H1 (cell line): ENCODE results near the gene CCDC91. TPM values are rescaled to one million over a fixed set of nuclear protein-coding genes. Genes with fewer than 3 reads are reported as not detected.
A peak's percentile ranks its signal among the peaks of the same experiment; 100 is the strongest.

ENCODE experiments used
- CTCF ChIA-PET: fragments of 300-600 bp; sonication (Branson Sonifier 250); formaldehyde crosslinking; loops from one replicate; lab custom pipeline; 2021; ENCODE audit not compliant: partially characterized antibody; lab: Charles Lee
- POLR2A ChIA-PET: fragments of 300-600 bp; sonication (Branson Sonifier 250); formaldehyde crosslinking; loops from one replicate; lab custom pipeline; 2021; ENCODE audit warnings: inconsistent platforms; ENCODE audit not compliant: partially characterized antibody; lab: Charles Lee
- DNase-seq, 2 experiments: peaks; one replicate each; pipeline versions ENCODE4 v3.0.0 to v3.0.0-alpha.2; 2010 to 2022; ENCODE audit warnings: low spot score in 2 of 2, low read depth in 1 of 2, mixed read lengths in 1 of 2
- FAIRE-seq: peaks from 2 replicates; lab custom pipeline; 2011; peaks lifted over from hg19 to GRCh38; lab: Jason Lieb, UNC
- H2AFZ ChIP-seq: 2 replicates; pipeline ENCODE4 v1.8.1; 2012; ENCODE audit warnings: low read length, inconsistent platforms
- H2AK5ac ChIP-seq: 2 replicates; pipeline ENCODE4 v1.6.1; 2013; ENCODE audit warnings: low read depth, low read length
- H2BK120ac ChIP-seq: replicated peaks from 2 replicates; pipeline ENCODE3; 2013; ENCODE audit warnings: low read depth, low read length, inconsistent platforms
- H2BK12ac ChIP-seq: 2 replicates; pipeline ENCODE4 v1.6.1; 2013; ENCODE audit warnings: low read depth, low read length
- H2BK15ac ChIP-seq: 2 replicates; pipeline ENCODE4 v1.6.1; 2013; ENCODE audit warnings: low read length
- H2BK20ac ChIP-seq: 2 replicates; pipeline ENCODE4 v1.6.1; 2013; ENCODE audit warnings: low read length
- H2BK5ac ChIP-seq: 2 replicates; pipeline ENCODE4 v1.6.1; 2013; ENCODE audit warnings: low read depth, low read length
- H3K14ac ChIP-seq: 2 replicates; pipeline ENCODE4 v1.6.1; 2013; ENCODE audit warnings: inconsistent platforms; ENCODE audit not compliant: insufficient read length
- H3K18ac ChIP-seq: 2 replicates; pipeline ENCODE4 v1.6.1; 2013; ENCODE audit warnings: low read length; ENCODE audit errors: extremely low read depth
- H3K23ac ChIP-seq: 2 replicates; pipeline ENCODE4 v1.6.1; 2013; ENCODE audit warnings: inconsistent platforms; ENCODE audit not compliant: insufficient read length
- H3K23me2 ChIP-seq: 2 replicates; pipeline ENCODE4 v1.6.1; 2013; ENCODE audit warnings: low read depth, low read length
- H3K27ac ChIP-seq: 2 replicates; pipeline ENCODE4 v1.6.1; 2011; ENCODE audit warnings: low read depth, low read length, inconsistent platforms
- H3K27me3 ChIP-seq, 4 experiments: replicated peaks in 1 of 4; 1 replicate in 1 of 4; 2 replicates in 3 of 4; pipeline versions ENCODE4 v1.6.1 to v1.8.1; 2011 to 2013; ENCODE audit warnings: low read length in 3 of 4, mild to moderate bottlenecking in 3 of 4, inconsistent platforms in 2 of 4, mixed read lengths in 2 of 4, moderate library complexity in 1 of 4; ENCODE audit not compliant: control insufficient read depth in 3 of 4, insufficient read depth in 3 of 4; ENCODE audit errors: extremely low read depth in 1 of 4
- H3K36me3 ChIP-seq, 4 experiments: 2 replicates each; pipeline versions ENCODE4 v1.6.1 to v1.8.1; 2011 to 2013; ENCODE audit warnings: mild to moderate bottlenecking in 4 of 4, low read length in 3 of 4, moderate library complexity in 2 of 4, control low read depth in 1 of 4, inconsistent platforms in 1 of 4; ENCODE audit not compliant: insufficient read depth in 4 of 4, control insufficient read depth in 2 of 4
- H3K4ac ChIP-seq: replicated peaks from 2 replicates; pipeline ENCODE3; 2013; ENCODE audit warnings: low read length, low read depth, mixed read lengths, inconsistent platforms; ENCODE audit not compliant: insufficient read length
- H3K4me1 ChIP-seq, 4 experiments: replicated peaks in 1 of 4; 1 replicate in 1 of 4; 2 replicates in 3 of 4; pipeline versions ENCODE4 v1.6.1 to v1.8.1; 2011 to 2013; ENCODE audit warnings: low read length in 3 of 4, inconsistent platforms in 2 of 4, mixed read lengths in 1 of 4; ENCODE audit not compliant: insufficient read depth in 4 of 4, control insufficient read depth in 3 of 4
- H3K4me2 ChIP-seq, 2 experiments: 2 replicates each; pipeline versions ENCODE4 v1.6.1 to v1.8.1; 2011 to 2013; ENCODE audit warnings: low read depth in 2 of 2, low read length in 2 of 2, control low read depth in 1 of 2, inconsistent platforms in 1 of 2, mild to moderate bottlenecking in 1 of 2; ENCODE audit not compliant: insufficient read depth in 1 of 2
- H3K4me3 ChIP-seq, 4 experiments: fragments of 200-600, 300-600 bp in 1 of 4; sonication (generic), shearing (Covaris generic), sonication (Bioruptor Twin) in 1 of 4; 2 replicates each; pipeline versions ENCODE4 v1.5.1 to v1.8.1; 2011 to 2016; ENCODE audit warnings: low read length in 4 of 4, low read depth in 3 of 4, control low read depth in 2 of 4, inconsistent platforms in 2 of 4, mild to moderate bottlenecking in 2 of 4, mixed read lengths in 1 of 4, moderate library complexity in 1 of 4; ENCODE audit not compliant: insufficient read depth in 2 of 4; ENCODE audit errors: extremely low read depth in 1 of 4
- H3K56ac ChIP-seq: replicated peaks from 2 replicates; pipeline ENCODE3; 2013; ENCODE audit warnings: low read depth, mild to moderate bottlenecking, mixed read lengths, low read length, inconsistent platforms; ENCODE audit not compliant: insufficient read length
- H3K79me1 ChIP-seq: 2 replicates; pipeline ENCODE4 v1.6.1; 2013; ENCODE audit warnings: low read depth, low read length, control low read depth
- H3K79me2 ChIP-seq, 2 experiments: 2 replicates each; pipeline versions ENCODE4 v1.6.1 to v1.8.1; 2012 to 2013; ENCODE audit warnings: low read length in 2 of 2, mild to moderate bottlenecking in 2 of 2, inconsistent platforms in 1 of 2; ENCODE audit not compliant: insufficient read depth in 2 of 2, control insufficient read depth in 1 of 2
- H3K9ac ChIP-seq, 4 experiments: replicated peaks in 1 of 4; 1 replicate in 1 of 4; 2 replicates in 3 of 4; pipeline versions ENCODE4 v1.6.1 to v1.8.1; 2011 to 2013; ENCODE audit warnings: low read depth in 3 of 4, low read length in 3 of 4, control low read depth in 2 of 4, mild to moderate bottlenecking in 2 of 4, moderate library complexity in 2 of 4, inconsistent platforms in 1 of 4; ENCODE audit errors: extremely low read depth in 1 of 4
- H3K9me3 ChIP-seq, 2 experiments: 2 replicates each; pipeline versions ENCODE4 v1.6.1 to v1.8.1; 2012 to 2013; ENCODE audit warnings: mild to moderate bottlenecking in 2 of 2, moderate library complexity in 2 of 2, control low read depth in 1 of 2, inconsistent platforms in 1 of 2, low read depth in 1 of 2, low read length in 1 of 2, mixed read lengths in 1 of 2; ENCODE audit not compliant: insufficient read depth in 2 of 2
- H4K20me1 ChIP-seq, 2 experiments: replicated peaks in 1 of 2; 2 replicates each; pipeline versions ENCODE3 to v1.8.1; 2011 to 2013; ENCODE audit warnings: inconsistent platforms in 2 of 2, low read length in 2 of 2, mild to moderate bottlenecking in 1 of 2; ENCODE audit not compliant: insufficient read depth in 2 of 2, control insufficient read depth in 1 of 2
- H4K5ac ChIP-seq: 2 replicates; pipeline ENCODE4 v1.6.1; 2013; ENCODE audit warnings: low read length, low read depth, mixed read lengths, inconsistent platforms; ENCODE audit not compliant: insufficient read length
- H4K8ac ChIP-seq: 2 replicates; pipeline ENCODE4 v1.8.0; 2013; ENCODE audit warnings: mild to moderate bottlenecking, moderate library complexity, low read length, inconsistent platforms; ENCODE audit not compliant: insufficient read depth; ENCODE audit errors: extremely low read depth
- H4K91ac ChIP-seq: replicated peaks from 2 replicates; pipeline ENCODE3; 2013; ENCODE audit warnings: low read length, mixed read lengths, inconsistent platforms; ENCODE audit not compliant: insufficient read length
- TEAD4 ChIP-seq: IDR thresholded peaks from 2 replicates; pipeline ENCODE4 v1.6.1; 2012; ENCODE audit warnings: low read depth, low read length, inconsistent platforms, mixed read lengths
- WGBS, 2 experiments: shearing (Covaris generic) in 1 of 2; methylation state at CpG; one replicate each; pipeline versions ENCODE4 v1.1.6 to v1.1.7; 2013 to 2015; ENCODE audit warnings: low lambda C conversion rate in 2 of 2, mixed read lengths in 2 of 2, inconsistent platforms in 1 of 2, low coverage in 1 of 2, missing lambda C conversion rate in 1 of 2; ENCODE audit not compliant: insufficient replicate concordance in 2 of 2, insufficient coverage in 1 of 2, insufficient read length in 1 of 2; ENCODE audit errors: extremely low coverage in 1 of 2, missing lambda C conversion rate in 1 of 2; 5-methylcytosine and 5-hydroxymethylcytosine counted together
- polyA plus RNA-seq, 7 experiments: library from polyadenylated mRNA; depleted of rRNA in 3 of 7; stranded (reverse) in 5 of 7; unstranded in 2 of 7; fragments of >200 nt in 5 of 7; fragments of 200-250 nt in 2 of 7; gene quantifications; 1 replicate in 5 of 7; 2 replicates in 1 of 7; 4 replicates in 1 of 7; pipeline versions ENCODE4 v1.2.1 to v1.2.3, GENCODE V29; 2011 to 2013; ENCODE audit warnings: missing spikeins in 2 of 7, mixed read lengths in 2 of 7
- total RNA-seq: library from RNA; stranded (reverse); fragmentation: NEBNext Ultra II Directional; extraction: Animal tissue kit (Norgen Biotek cat#: 25700); gene quantifications from 2 replicates; pipeline ENCODE4 v1.2.1, GENCODE V29; 2021

Gene CCDC91
- total and polyA plus RNA-seq, 2 of the 8 experiments (the other 6 are each of a cell fraction or from before 2014, with no cell fraction given) = 8.6 to 23.1 TPM

DNA sequence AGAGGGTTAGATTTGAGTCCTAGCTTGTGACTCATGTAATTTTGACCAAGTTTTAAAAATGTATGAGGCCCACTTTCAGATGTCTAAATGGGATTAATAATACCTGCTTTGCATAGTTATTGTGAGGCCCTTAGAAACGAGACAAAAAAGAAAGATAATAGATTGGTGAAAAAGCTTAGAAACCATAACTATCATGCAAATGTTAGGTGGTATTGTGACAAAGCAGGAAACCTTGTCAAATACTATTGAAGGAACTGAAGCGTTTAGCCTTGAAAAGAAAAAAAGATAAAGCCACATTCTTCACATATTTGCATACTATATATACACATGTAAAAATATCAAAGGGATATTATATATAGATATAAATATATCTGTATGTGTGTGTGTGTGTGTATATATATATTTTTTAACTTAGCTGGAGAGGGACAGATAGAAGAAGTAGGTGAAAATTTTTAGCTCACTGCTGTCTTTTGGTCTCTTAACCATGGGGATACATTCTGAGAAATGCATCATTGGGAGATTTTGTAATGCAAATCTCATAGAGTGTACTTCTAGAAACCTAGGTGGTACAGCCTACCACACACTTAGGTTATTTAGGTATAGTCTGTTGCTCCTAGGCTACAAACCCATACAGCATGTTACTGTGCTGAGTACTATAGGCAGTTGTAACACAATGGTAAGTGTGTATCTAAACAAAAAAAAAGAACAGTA, 270.3 kb downstream of the CCDC91 start:
- peak overlapping the region; percentile 56; the same call in 1 of the 2 replicates for H3K27ac ChIP-seq
- 7% methylated on average over 2 of the region's 2 CpGs; no CpG with 5 or more reads in 1 of the 2 experiments for WGBS, 2 experiments
- peak; percentile 30; the same call in 1 of the 2 replicates for TF ChIP-seq TEAD4

More for the DNA sequence above, 270.3 kb downstream of the CCDC91 start:
- FAIRE-seq (no peak), DNase-seq (no peak)
- Histone ChIP-seq H4K20me1 (no peaks in the 10 kb centered on the region), H3K9ac (no peak overlapping the region), H2BK20ac (peak overlapping the region; percentile 82; the same call in 1 of the 2 replicates), H2BK12ac (no peak overlapping the region; the same call in 1 of the 2 replicates), H3K4me2 (peak overlapping the region; percentile 13 to 44), H3K23ac (no peak overlapping the region), H4K5ac (peak overlapping the region; percentile 96), H3K4ac (no peak overlapping the region), H2AFZ (no peak overlapping the region), H2BK120ac (peak overlapping the region; percentile 86), H3K79me2 (no peaks in the 10 kb centered on the region), H3K23me2 (no peaks in the 10 kb centered on the region), H3K36me3 (peaks cover 0 to 7% (median 0%) of the 10 kb centered on the region in 4 experiments; a peak in 3 of 8 replicates), H3K14ac (no peak overlapping the region), H3K79me1 (no peaks in the 10 kb centered on the region), H4K8ac (no peak overlapping the region), H3K56ac (no peak overlapping the region), H3K18ac (no peak overlapping the region), H3K27me3 (no peaks in the 10 kb centered on the region), H3K4me3 (peak overlapping the region in 1 of 4 experiments; percentile 19; a peak in 1 of 8 replicates), H4K91ac (no peak overlapping the region), H3K9me3 (peaks cover 3 to 5% of the 10 kb centered on the region in 2 experiments; a peak in 1 of 4 replicates), H2BK5ac (peak overlapping the region; percentile 80; the same call in 1 of the 2 replicates), H2BK15ac (no peak overlapping the region), H2AK5ac (no peak overlapping the region), H3K4me1 (peaks cover 0 to 18% (median 5%) of the 10 kb centered on the region in 4 experiments; a peak in 2 of 7 replicates)
- ChIA-PET POLR2A (interaction anchor here (1.2 kb wide), 1 partner anchor 45 kb away, joined by 3 read pairs; no protein-coding TSS in a partner anchor), CTCF (no interaction called here)
